Vagina (tissue), 2 donors: Measurements from ENCODE around the gene NDRG2. TPM values are rescaled to one million over a fixed set of nuclear protein-coding genes. Genes with fewer than 3 reads are reported as not detected.

ENCODE experiments used
- DNase-seq, 2 donors: peaks; one replicate each; pipeline ENCODE4 v3.0.0-alpha.2; 2017; ENCODE audit errors: extremely low spot score in 2 of 2
- H3K27ac ChIP-seq: fragments of 200-600 bp; sonication (generic); one replicate; pipeline ENCODE4 v1.5.1; 2019
- H3K27me3 ChIP-seq: fragments of 200-600 bp; sonication (generic); one replicate; pipeline ENCODE4 v1.5.1; 2019
- H3K36me3 ChIP-seq, 2 donors: fragments of 200-600 bp; sonication (generic); one replicate each; pipeline ENCODE4 v1.5.1; 2017 to 2019
- H3K4me1 ChIP-seq: fragments of 200-600 bp; sonication (generic); one replicate; pipeline ENCODE4 v1.5.1; 2019
- H3K4me3 ChIP-seq, 2 donors: fragments of 200-600 bp; sonication (generic); 1 replicate in 1 of 2; 2 replicates in 1 of 2; pipeline ENCODE4 v1.5.1; 2016 to 2019
- H3K9me3 ChIP-seq: fragments of 200-600 bp; sonication (generic); one replicate; pipeline ENCODE4 v1.5.1; 2019
- POLR2A ChIP-seq, 2 donors: fragments of 450-650 bp; IDR thresholded peaks; one replicate each; pipeline ENCODE4 v1.6.1; 2017; ENCODE audit warnings: antibody characterized with exemption in 2 of 2, mild to moderate bottlenecking in 2 of 2, moderate library complexity in 2 of 2
- POLR2AphosphoS5 ChIP-seq, 2 donors: sonication (generic); formaldehyde crosslinking; IDR thresholded peaks; one replicate each; pipeline ENCODE4 v1.9.0; 2017; ENCODE audit warnings: antibody characterized with exemption in 2 of 2, mild to moderate bottlenecking in 2 of 2, low read depth in 1 of 2; ENCODE audit not compliant: insufficient read depth in 1 of 2
- intact Hi-C: fragments of 100-400 bp; cut with DNase I; formaldehyde crosslinking; loops from one replicate; pipeline ENCODE4 v1.15.1; 2023
- total RNA-seq: library from RNA; depleted of rRNA; stranded (reverse); fragments of >200 nt; gene quantifications from one replicate; pipeline ENCODE4 v1.2.3, GENCODE V29; 2016
- TF ChIP-seq, protein P1 (sequence below), 3 experiments: fragments of 450-650 bp in 2 of 3; fragments of 200-600 bp in 1 of 3; sonication (generic) in 1 of 3; IDR thresholded peaks; one replicate each; pipeline ENCODE4 v1.5.1; 2017 to 2019; ENCODE audit warnings: antibody characterized with exemption in 3 of 3, mild to moderate bottlenecking in 2 of 3, moderate library complexity in 2 of 3

NDRG2 gene
- total RNA-seq, 1 donor from 2014 or later, result 307 TPM

DNA sequence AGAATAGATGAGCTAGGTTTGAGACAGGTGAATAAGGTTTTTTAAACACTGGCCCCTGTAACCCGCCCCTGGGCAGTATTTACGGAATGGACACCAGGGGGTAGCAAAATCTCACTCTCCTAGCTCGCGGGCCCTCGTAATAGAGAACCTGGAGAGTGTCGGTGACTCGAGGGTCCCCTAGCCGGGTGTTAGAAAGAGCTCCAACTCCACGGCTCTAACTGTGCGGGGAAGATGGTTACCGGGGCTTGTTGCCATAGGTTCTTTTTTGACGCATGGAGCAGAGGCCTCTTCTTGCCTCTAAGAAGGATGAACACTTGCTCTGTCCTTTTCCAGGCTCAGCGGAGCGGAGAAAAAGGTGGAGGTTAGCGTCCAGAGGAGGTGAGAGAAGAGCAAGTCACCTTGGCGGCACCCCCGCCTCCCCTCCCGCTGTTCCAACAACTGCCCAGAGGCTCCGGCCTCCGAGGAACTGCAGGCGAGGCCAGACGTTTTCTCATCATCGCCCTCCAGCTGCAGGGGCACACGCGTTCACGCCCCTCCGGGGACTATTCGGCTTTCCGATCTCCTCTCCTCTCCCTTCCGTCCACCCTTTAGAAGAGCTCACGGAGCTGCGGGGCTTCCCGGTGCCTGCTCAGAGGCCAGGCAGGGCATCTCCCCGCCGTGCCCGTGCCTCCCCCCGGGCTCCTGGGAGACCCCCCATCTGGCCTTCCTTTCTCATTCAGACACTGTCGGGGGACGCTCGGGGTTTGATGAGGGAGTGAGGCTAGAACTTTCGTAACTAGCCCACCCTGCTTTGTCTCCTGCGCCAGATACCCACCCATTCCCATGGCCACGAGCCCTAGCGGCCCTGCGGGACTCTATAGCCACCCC lies 43.9 kb upstream of the NDRG2 start:
- peak overlapping the region; percentile 95 for H3K27ac ChIP-seq
- peak overlapping the region; percentile 71 to 73 for H3K4me3 ChIP-seq
- TF ChIP-seq POLR2A (IDR thresholded peaks at IDR 0.05) (no peak), POLR2AphosphoS5 (IDR thresholded peaks at IDR 0.05; ENCODE audit: insufficient read depth in 1 of 2, low read depth in 1 of 2) (peak in 1 of 2 donors; percentile 33)
- TF ChIP-seq, protein P1, sequence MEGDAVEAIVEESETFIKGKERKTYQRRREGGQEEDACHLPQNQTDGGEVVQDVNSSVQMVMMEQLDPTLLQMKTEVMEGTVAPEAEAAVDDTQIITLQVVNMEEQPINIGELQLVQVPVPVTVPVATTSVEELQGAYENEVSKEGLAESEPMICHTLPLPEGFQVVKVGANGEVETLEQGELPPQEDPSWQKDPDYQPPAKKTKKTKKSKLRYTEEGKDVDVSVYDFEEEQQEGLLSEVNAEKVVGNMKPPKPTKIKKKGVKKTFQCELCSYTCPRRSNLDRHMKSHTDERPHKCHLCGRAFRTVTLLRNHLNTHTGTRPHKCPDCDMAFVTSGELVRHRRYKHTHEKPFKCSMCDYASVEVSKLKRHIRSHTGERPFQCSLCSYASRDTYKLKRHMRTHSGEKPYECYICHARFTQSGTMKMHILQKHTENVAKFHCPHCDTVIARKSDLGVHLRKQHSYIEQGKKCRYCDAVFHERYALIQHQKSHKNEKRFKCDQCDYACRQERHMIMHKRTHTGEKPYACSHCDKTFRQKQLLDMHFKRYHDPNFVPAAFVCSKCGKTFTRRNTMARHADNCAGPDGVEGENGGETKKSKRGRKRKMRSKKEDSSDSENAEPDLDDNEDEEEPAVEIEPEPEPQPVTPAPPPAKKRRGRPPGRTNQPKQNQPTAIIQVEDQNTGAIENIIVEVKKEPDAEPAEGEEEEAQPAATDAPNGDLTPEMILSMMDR (IDR thresholded peaks at IDR 0.05), result peak in 2 of 3 experiments; percentile 68 to 75
- DNase-seq, result no peak
- peaks cover 45% of the 10 kb centered on the region for H3K4me1 ChIP-seq
- H3K9me3 ChIP-seq, result no peaks in the 10 kb centered on the region
- intact Hi-C loops, result loop anchor here (1.0 kb wide), 1 partner anchor 36 kb away; no protein-coding TSS in a partner anchor
- H3K36me3 ChIP-seq, result no peaks in the 10 kb centered on the region
- H3K27me3 ChIP-seq, result no peaks in the 10 kb centered on the region

DNA sequence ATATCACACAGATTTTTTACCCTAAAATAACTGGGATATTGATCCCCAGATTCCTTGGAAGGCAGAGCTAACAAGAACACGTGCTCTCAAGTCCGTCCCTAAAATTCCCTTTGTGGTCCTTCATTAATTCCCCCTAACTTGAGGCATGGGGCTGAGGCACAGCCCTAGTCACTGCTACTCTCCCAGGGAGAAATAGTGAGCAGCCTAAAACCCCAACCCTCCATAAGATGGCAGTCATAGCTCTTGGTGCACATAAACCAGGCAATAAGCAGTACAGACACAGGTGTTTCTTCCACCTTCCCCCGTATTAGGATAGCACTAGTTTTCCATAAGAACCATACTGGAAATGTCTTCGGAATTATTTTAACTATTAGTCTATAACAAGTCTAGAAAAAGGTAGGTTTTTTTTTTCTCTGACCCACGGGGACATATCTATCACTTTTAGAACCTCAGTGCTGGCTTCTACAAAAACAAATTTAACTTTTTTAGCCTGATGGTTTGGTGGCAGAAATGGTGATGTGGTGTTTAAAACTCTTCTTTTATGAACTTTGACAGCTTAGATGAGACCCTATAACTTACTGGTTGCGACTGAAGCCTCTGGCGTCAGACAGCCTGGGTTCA lies 42.1 kb upstream of the NDRG2 start:
- Histone ChIP-seq H3K9me3 (no peaks in the 10 kb centered on the region), H3K27me3 (no peaks in the 10 kb centered on the region), H3K4me1 (peaks cover 31% of the 10 kb centered on the region), H3K36me3 (no peaks in the 10 kb centered on the region), H3K27ac (no peak overlapping the region), H3K4me3 (no peak overlapping the region)
- DNase-seq, result no peak
- TF ChIP-seq POLR2A (IDR thresholded peaks at IDR 0.05) (no peak), POLR2AphosphoS5 (IDR thresholded peaks at IDR 0.05; ENCODE audit: insufficient read depth in 1 of 2, low read depth in 1 of 2) (no peak)
- TF ChIP-seq, protein P1 (IDR thresholded peaks at IDR 0.05), result no peak
- intact Hi-C loops, result no loop called here

DNA sequence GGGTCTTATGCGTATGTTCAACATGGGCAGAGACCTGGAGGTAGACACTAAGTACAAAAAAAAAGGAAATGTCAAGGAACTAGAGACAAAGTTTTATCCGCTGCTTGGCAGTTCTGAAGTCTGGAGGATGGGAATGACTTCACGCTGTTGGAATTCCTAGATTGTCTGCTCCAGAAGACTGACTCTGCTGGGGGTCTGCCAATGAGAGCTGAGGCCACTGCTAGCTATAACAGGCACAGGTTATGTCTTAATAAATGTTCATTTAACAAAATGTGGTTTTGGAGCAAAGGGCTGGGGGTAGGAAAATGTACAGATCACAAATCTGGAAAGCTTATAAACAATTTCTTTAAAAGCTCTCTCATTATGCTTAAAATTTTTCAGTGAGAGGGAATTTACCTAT lies 38.6 kb upstream of the NDRG2 start:
- no peak for DNase-seq
- H3K4me1 ChIP-seq, result peaks cover 3% of the 10 kb centered on the region
- no peaks in the 10 kb centered on the region for H3K36me3 ChIP-seq
- H3K9me3 ChIP-seq, result no peaks in the 10 kb centered on the region
- H3K4me3 ChIP-seq, result no peak overlapping the region
- H3K27ac ChIP-seq, result no peak overlapping the region
- TF ChIP-seq, protein P1 (IDR thresholded peaks at IDR 0.05), result no peak
- TF ChIP-seq POLR2AphosphoS5 (IDR thresholded peaks at IDR 0.05; ENCODE audit: insufficient read depth in 1 of 2, low read depth in 1 of 2), result no peak
- TF ChIP-seq POLR2A (IDR thresholded peaks at IDR 0.05), result no peak
- intact Hi-C loops, result no loop called here
- no peaks in the 10 kb centered on the region for H3K27me3 ChIP-seq

DNA sequence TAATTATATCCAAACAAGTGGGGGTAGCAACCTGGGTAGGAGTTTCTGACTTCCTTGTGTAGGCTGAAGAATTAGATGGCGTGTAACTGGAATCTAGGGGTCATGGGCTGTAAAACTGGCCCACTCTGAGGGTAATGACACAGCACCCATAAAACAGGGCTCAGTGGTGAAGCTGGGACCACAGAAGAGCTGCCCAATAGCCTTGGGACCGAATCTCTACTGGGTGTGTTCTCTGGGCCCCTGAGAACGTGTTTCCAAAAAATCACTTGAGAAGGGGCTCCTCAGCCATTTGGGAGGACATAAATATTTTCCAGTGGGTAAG lies 36.4 kb upstream of the NDRG2 start:
- intact Hi-C loops, result no loop called here
- Histone ChIP-seq H3K27ac (no peak overlapping the region), H3K27me3 (no peaks in the 10 kb centered on the region), H3K4me3 (no peak overlapping the region), H3K4me1 (no peaks in the 10 kb centered on the region), H3K36me3 (no peaks in the 10 kb centered on the region), H3K9me3 (no peaks in the 10 kb centered on the region)
- TF ChIP-seq POLR2AphosphoS5 (IDR thresholded peaks at IDR 0.05; ENCODE audit: insufficient read depth in 1 of 2, low read depth in 1 of 2), result no peak
- no peak for DNase-seq

DNA sequence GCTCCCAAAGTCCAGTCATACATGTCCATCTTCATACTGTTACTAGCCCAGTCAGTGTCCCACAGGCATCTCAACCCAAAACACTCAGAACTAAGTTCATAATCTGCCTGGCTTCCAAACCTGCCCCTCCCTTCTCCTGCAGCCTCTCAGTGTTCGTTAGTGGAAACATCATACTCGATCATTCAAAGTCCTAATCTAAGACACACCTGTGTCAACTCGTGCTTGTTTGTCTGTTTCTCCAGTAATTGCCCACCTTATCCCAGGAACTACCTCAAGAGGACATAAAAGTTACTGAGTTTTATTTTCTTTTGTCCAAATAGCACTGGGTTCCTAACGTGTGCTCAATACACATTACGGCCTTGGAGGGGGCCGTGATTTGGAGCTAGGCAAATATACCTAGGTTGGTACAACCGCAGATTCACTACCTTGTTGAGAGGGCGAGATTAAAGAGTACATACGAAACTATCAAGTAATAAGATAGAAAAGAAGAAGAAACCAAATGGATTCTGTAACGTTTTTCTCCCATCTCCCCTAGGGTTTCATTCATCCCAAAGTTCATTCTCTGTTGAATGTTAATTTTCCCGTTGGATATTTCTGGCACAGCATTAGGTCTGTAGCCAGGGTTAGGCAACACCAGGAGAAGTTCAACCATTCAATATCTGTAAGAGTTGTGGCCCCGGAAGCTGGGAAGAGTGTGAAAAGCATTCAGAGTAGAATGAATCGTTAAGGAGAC lies 35.9 kb upstream of the NDRG2 start:
- no peak for DNase-seq
- no peaks in the 10 kb centered on the region for H3K9me3 ChIP-seq
- intact Hi-C loops, result no loop called here
- no peak overlapping the region for H3K4me3 ChIP-seq
- no peaks in the 10 kb centered on the region for H3K4me1 ChIP-seq
- no peak overlapping the region for H3K27ac ChIP-seq
- H3K27me3 ChIP-seq, result no peaks in the 10 kb centered on the region
- H3K36me3 ChIP-seq, result no peaks in the 10 kb centered on the region
- TF ChIP-seq, protein P1 (IDR thresholded peaks at IDR 0.05), result no peak
- TF ChIP-seq POLR2A (IDR thresholded peaks at IDR 0.05) (no peak), POLR2AphosphoS5 (IDR thresholded peaks at IDR 0.05; ENCODE audit: insufficient read depth in 1 of 2, low read depth in 1 of 2) (no peak)
